ENCODE data around the gene KRTAP10-12. TPM values are rescaled to one million over a fixed set of nuclear protein-coding genes. Genes with fewer than 3 reads are reported as not detected.

KRTAP10-12 gene
- total RNA-seq, 1 donor from 2014 or later, result not detected

- H3K4me1 Mint-ChIP-seq, result peaks cover 52% of the 10 kb centered on the region
Observed at GRCh38 chr21:44706706-44707581, 10.0 kb downstream of the KRTAP10-12 start.

GRCh38 chr21:44708213-44708865 lies 11.4 kb downstream of the KRTAP10-12 start:
- Histone ChIP-seq H2AFZ (replicated peaks) (no peak overlapping the region), H3K27ac (no peak overlapping the region), H4K20me1 (ENCODE audit: low read depth) (peaks cover 37% of the 10 kb centered on the region), H3F3A (ENCODE audit: low read depth) (peaks cover 9% of the 10 kb centered on the region), H3K79me2 (ENCODE audit: low read depth) (no peaks in the 10 kb centered on the region), H3K36me3 (no peaks in the 10 kb centered on the region), H3K4me1 (peaks cover 65% of the 10 kb centered on the region), H3K4me3 (peak overlapping the region; percentile 22), H3K27me3 (peaks cover 100% of the 10 kb centered on the region), H3K9me3 (ENCODE audit: low read depth) (no peaks in the 10 kb centered on the region), H3K4me2 (peak overlapping the region; percentile 69), H3K9ac (no peak overlapping the region)
- TF ChIP-seq, protein P1, sequence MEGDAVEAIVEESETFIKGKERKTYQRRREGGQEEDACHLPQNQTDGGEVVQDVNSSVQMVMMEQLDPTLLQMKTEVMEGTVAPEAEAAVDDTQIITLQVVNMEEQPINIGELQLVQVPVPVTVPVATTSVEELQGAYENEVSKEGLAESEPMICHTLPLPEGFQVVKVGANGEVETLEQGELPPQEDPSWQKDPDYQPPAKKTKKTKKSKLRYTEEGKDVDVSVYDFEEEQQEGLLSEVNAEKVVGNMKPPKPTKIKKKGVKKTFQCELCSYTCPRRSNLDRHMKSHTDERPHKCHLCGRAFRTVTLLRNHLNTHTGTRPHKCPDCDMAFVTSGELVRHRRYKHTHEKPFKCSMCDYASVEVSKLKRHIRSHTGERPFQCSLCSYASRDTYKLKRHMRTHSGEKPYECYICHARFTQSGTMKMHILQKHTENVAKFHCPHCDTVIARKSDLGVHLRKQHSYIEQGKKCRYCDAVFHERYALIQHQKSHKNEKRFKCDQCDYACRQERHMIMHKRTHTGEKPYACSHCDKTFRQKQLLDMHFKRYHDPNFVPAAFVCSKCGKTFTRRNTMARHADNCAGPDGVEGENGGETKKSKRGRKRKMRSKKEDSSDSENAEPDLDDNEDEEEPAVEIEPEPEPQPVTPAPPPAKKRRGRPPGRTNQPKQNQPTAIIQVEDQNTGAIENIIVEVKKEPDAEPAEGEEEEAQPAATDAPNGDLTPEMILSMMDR (IDR thresholded peaks at IDR 0.05), result no peak
- H3K27ac Mint-ChIP-seq, result no peak overlapping the region
- H3K36me3 Mint-ChIP-seq, result no peaks in the 10 kb centered on the region
- peaks cover 2% of the 10 kb centered on the region for H3K9me3 Mint-ChIP-seq
- peak; percentile 47 for DNase-seq (ENCODE audit: low spot score)
- peaks cover 84% of the 10 kb centered on the region for H3K27me3 Mint-ChIP-seq (ENCODE audit: insufficient read depth, low read depth)
- peak overlapping the region; percentile 41 for H3K4me3 Mint-ChIP-seq
- H3K4me1 Mint-ChIP-seq, result peaks cover 45% of the 10 kb centered on the region

More at GRCh38 chr21:44706706-44707581, 10.0 kb downstream of the KRTAP10-12 start:
- peaks cover 92% of the 10 kb centered on the region for H3K27me3 ChIP-seq
- H3K79me2 ChIP-seq (ENCODE audit: low read depth), result no peaks in the 10 kb centered on the region
- H3K36me3 ChIP-seq, result no peaks in the 10 kb centered on the region
- H3K4me3 ChIP-seq, result peak overlapping the region; percentile 22
- TF ChIP-seq EZH2 (IDR thresholded peaks at IDR 0.05) (peak; percentile 98), EZH2phosphoT487 (IDR thresholded peaks at IDR 0.05) (peak; percentile 93)
- TF ChIP-seq, protein P1 (IDR thresholded peaks at IDR 0.05), result no peak
- H3K4me1 ChIP-seq, result peaks cover 58% of the 10 kb centered on the region
- peak overlapping the region; percentile 69 for H3K4me2 ChIP-seq
- peaks cover 9% of the 10 kb centered on the region for H3F3A ChIP-seq (ENCODE audit: low read depth)
- Mint-ChIP-seq H3K36me3 (no peaks in the 10 kb centered on the region), H3K27me3 (ENCODE audit: insufficient read depth, low read depth) (peaks cover 79% of the 10 kb centered on the region), H3K9me3 (peaks cover 2% of the 10 kb centered on the region), H3K4me3 (peak overlapping the region; percentile 62), H3K27ac (no peak overlapping the region)
- peak; percentile 51 for DNase-seq (ENCODE audit: low spot score)
- no peak overlapping the region for H3K27ac ChIP-seq
- peaks cover 29% of the 10 kb centered on the region for H4K20me1 ChIP-seq (ENCODE audit: low read depth)
- no peak overlapping the region for H3K9ac ChIP-seq
- H2AFZ ChIP-seq (replicated peaks), result no peak overlapping the region
- H3K9me3 ChIP-seq (ENCODE audit: low read depth), result no peaks in the 10 kb centered on the region

DNA sequence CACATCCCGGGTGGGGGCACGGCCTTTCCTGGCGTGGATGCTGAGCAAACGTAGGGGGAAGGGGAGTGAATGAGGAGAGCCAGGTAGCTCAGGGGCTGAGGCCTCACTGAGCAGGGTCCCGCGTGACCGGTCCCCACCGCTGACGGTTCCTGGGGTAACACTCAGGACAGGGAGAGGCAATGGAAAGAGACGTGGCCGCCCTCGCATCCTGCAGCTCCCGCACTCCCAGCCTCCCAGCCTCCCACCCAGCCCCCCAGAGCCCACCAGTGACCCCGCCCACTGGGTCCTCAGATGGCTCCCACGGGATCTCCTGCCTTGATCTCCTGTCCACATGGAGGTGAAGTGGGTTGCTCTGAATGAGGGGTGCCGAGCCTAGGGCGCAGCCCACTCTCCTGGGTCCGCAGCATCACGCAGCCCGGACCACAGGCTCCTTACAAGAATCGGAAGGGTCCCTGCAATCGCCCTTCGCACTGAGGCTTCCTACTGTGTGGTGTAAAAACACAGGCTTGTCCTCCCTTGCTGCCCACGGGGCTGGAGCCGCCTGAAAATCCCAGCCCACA lies 12.0 kb downstream of the KRTAP10-12 start:
- Histone ChIP-seq H3K79me2 (ENCODE audit: low read depth) (no peaks in the 10 kb centered on the region), H3K27me3 (peaks cover 100% of the 10 kb centered on the region), H2AFZ (replicated peaks) (no peak overlapping the region), H3F3A (ENCODE audit: low read depth) (peaks cover 9% of the 10 kb centered on the region), H3K27ac (no peak overlapping the region), H3K9ac (no peak overlapping the region), H4K20me1 (ENCODE audit: low read depth) (peaks cover 37% of the 10 kb centered on the region), H3K9me3 (ENCODE audit: low read depth) (no peaks in the 10 kb centered on the region), H3K4me1 (peaks cover 65% of the 10 kb centered on the region), H3K4me2 (peak overlapping the region; percentile 69), H3K36me3 (no peaks in the 10 kb centered on the region), H3K4me3 (peak overlapping the region; percentile 22)
- no peak overlapping the region for H3K27ac Mint-ChIP-seq
- peaks cover 45% of the 10 kb centered on the region for H3K4me1 Mint-ChIP-seq
- no peak for DNase-seq (ENCODE audit: low spot score)
- no peaks in the 10 kb centered on the region for H3K36me3 Mint-ChIP-seq
- peak overlapping the region; percentile 79 for H3K4me3 Mint-ChIP-seq
- TF ChIP-seq EZH2phosphoT487 (IDR thresholded peaks at IDR 0.05) (no peak), EZH2 (IDR thresholded peaks at IDR 0.05) (no peak)
- TF ChIP-seq, protein P1 (IDR thresholded peaks at IDR 0.05), result no peak
- H3K27me3 Mint-ChIP-seq (ENCODE audit: insufficient read depth, low read depth), result peaks cover 88% of the 10 kb centered on the region
- peaks cover 2% of the 10 kb centered on the region for H3K9me3 Mint-ChIP-seq

All from neural progenitor cell (in vitro differentiated cells).